Esophagus muscularis mucosa (tissue), 4 donors: ENCODE results near the gene EXOC6B.

Source experiments
- EP300 ChIP-seq: sonication (generic); formaldehyde crosslinking; IDR thresholded peaks from one replicate; pipeline ENCODE4 v1.6.1; 2017; ENCODE audit warnings: antibody characterized with exemption
- POLR2A ChIP-seq: fragments of 450-650 bp; IDR thresholded peaks from one replicate; pipeline ENCODE4 v1.6.1; 2017; ENCODE audit warnings: antibody characterized with exemption, moderate library complexity, mild to moderate bottlenecking, low read depth
- TF ChIP-seq, protein P1 (sequence below), 3 experiments: fragments of 200-600 bp in 2 of 3; fragments of 450-650 bp in 1 of 3; sonication (generic) in 2 of 3; IDR thresholded peaks; one replicate each; pipeline ENCODE4 v1.5.1; 2017 to 2019; ENCODE audit warnings: antibody characterized with exemption in 3 of 3, mild to moderate bottlenecking in 2 of 3, moderate library complexity in 1 of 3

DNA sequence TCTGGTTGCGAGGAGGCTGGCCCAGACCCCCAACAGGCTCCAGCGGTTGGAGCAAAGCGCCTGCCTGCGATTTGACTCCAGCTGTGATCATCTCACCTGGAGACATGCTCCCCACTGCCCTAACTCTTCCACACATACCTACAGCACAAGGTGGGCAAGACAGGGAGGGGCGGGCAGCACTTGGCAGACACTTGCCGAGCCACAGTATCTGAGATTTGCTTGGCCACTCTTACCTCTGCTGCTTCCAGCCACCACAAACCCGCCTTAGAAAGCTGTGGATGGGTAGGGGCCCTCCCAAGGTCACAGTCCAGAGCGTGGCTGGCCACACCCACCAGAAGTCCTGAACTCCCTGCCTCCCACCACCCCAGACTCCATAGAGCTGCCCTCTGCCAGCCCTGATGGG, 686.4 kb downstream of the EXOC6B start:
- TF ChIP-seq EP300 (no peak), POLR2A (no peak)
- TF ChIP-seq, protein P1, sequence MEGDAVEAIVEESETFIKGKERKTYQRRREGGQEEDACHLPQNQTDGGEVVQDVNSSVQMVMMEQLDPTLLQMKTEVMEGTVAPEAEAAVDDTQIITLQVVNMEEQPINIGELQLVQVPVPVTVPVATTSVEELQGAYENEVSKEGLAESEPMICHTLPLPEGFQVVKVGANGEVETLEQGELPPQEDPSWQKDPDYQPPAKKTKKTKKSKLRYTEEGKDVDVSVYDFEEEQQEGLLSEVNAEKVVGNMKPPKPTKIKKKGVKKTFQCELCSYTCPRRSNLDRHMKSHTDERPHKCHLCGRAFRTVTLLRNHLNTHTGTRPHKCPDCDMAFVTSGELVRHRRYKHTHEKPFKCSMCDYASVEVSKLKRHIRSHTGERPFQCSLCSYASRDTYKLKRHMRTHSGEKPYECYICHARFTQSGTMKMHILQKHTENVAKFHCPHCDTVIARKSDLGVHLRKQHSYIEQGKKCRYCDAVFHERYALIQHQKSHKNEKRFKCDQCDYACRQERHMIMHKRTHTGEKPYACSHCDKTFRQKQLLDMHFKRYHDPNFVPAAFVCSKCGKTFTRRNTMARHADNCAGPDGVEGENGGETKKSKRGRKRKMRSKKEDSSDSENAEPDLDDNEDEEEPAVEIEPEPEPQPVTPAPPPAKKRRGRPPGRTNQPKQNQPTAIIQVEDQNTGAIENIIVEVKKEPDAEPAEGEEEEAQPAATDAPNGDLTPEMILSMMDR (IDR thresholded peaks at IDR 0.05): no peak
